NCI-H2171 treated with DMSO at 0.1 percent for 48 hours (cell line): ENCODE results near the gene SLC38A8.

Experiments
- DNase-seq: peaks from one replicate; lab custom pipeline; 2025; lab: John Stamatoyannopoulos, UW

The SLC38A8 gene

GRCh38 chr16:84032458-84033178 is 10.0 kb downstream of the SLC38A8 start:
- peak; percentile 50 for DNase-seq

GRCh38 chr16:84031556-84031955 is 11.0 kb downstream of the SLC38A8 start:
- no peak for DNase-seq

- peak; percentile 99 for DNase-seq
These were observed 13.1 kb downstream of the SLC38A8 start for GRCh38 chr16:84029297-84030047.

- peak; percentile 90 for DNase-seq
These were observed 15.0 kb downstream of the SLC38A8 start for GRCh38 chr16:84027625-84028024.

GRCh38 chr16:84026606-84027005 is 16.0 kb downstream of the SLC38A8 start:
- no peak for DNase-seq

- DNase-seq: no peak
These were observed 17.7 kb downstream of the SLC38A8 start for GRCh38 chr16:84024854-84025253.

GRCh38 chr16:84022644-84023043 is 20.0 kb downstream of the SLC38A8 start:
- DNase-seq: peak; percentile 78

- DNase-seq: no peak
These were observed 21.1 kb downstream of the SLC38A8 start for GRCh38 chr16:84021488-84021887.

GRCh38 chr16:84020353-84020752 is 22.2 kb downstream of the SLC38A8 start:
- no peak for DNase-seq

GRCh38 chr16:84018710-84019109 is 23.9 kb downstream of the SLC38A8 start:
- DNase-seq: no peak

GRCh38 chr16:84016477-84016876 is 26.1 kb downstream of the SLC38A8 start:
- DNase-seq: no peak

- DNase-seq: no peak
These were observed 27.2 kb downstream of the SLC38A8 start for GRCh38 chr16:84015399-84015798.

- DNase-seq: no peak
These were observed 27.8 kb downstream of the SLC38A8 start for GRCh38 chr16:84014570-84015327.

GRCh38 chr16:84013787-84014569 is 28.6 kb downstream of the SLC38A8 start:
- peak; percentile 85 for DNase-seq

- DNase-seq: no peak
These were observed 33.3 kb downstream of the SLC38A8 start for GRCh38 chr16:84009282-84009681.

- DNase-seq: no peak
These were observed 34.6 kb downstream of the SLC38A8 start for GRCh38 chr16:84007965-84008364.

GRCh38 chr16:84007520-84007919 is 35.1 kb downstream of the SLC38A8 start:
- no peak for DNase-seq

- DNase-seq: peak; percentile 44
These were observed 37.2 kb downstream of the SLC38A8 start for GRCh38 chr16:84005391-84005790.

- no peak for DNase-seq
These were observed 38.2 kb downstream of the SLC38A8 start for GRCh38 chr16:84004442-84004841.

GRCh38 chr16:84003038-84003437 is 39.6 kb downstream of the SLC38A8 start:
- no peak for DNase-seq

- no peak for DNase-seq
These were observed 40.9 kb downstream of the SLC38A8 start for GRCh38 chr16:84001726-84002125.
